AG10803 (cell line): ENCODE results near the gene MLKL.

ENCODE experiments used
- DNase-seq: peaks from one replicate; pipeline ENCODE4 v3.0.0; 2010; ENCODE audit warnings: low read depth
- H3K4me3 ChIP-seq: 2 replicates; pipeline ENCODE4 v1.5.1; 2011; ENCODE audit warnings: mild to moderate bottlenecking, low read length, control low read depth
- TF ChIP-seq, protein P1 (sequence below): conservative IDR thresholded peaks from 2 replicates; pipeline ENCODE4 v1.5.1; 2011; ENCODE audit warnings: mild to moderate bottlenecking, low read length, control low read depth, inconsistent platforms

Gene MLKL

GRCh38 chr16:74731853-74732477 lies 31.3 kb upstream of the MLKL start:
- H3K4me3 ChIP-seq, result no peak overlapping the region
- TF ChIP-seq, protein P1, sequence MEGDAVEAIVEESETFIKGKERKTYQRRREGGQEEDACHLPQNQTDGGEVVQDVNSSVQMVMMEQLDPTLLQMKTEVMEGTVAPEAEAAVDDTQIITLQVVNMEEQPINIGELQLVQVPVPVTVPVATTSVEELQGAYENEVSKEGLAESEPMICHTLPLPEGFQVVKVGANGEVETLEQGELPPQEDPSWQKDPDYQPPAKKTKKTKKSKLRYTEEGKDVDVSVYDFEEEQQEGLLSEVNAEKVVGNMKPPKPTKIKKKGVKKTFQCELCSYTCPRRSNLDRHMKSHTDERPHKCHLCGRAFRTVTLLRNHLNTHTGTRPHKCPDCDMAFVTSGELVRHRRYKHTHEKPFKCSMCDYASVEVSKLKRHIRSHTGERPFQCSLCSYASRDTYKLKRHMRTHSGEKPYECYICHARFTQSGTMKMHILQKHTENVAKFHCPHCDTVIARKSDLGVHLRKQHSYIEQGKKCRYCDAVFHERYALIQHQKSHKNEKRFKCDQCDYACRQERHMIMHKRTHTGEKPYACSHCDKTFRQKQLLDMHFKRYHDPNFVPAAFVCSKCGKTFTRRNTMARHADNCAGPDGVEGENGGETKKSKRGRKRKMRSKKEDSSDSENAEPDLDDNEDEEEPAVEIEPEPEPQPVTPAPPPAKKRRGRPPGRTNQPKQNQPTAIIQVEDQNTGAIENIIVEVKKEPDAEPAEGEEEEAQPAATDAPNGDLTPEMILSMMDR, result no peak

GRCh38 chr16:74729783-74730683 lies 29.4 kb upstream of the MLKL start:
- DNase-seq, result no peak
- TF ChIP-seq, protein P1, result no peak
- H3K4me3 ChIP-seq, result no peak overlapping the region

More at GRCh38 chr16:74731853-74732477, 31.3 kb upstream of the MLKL start:
- DNase-seq, result no peak

DNA sequence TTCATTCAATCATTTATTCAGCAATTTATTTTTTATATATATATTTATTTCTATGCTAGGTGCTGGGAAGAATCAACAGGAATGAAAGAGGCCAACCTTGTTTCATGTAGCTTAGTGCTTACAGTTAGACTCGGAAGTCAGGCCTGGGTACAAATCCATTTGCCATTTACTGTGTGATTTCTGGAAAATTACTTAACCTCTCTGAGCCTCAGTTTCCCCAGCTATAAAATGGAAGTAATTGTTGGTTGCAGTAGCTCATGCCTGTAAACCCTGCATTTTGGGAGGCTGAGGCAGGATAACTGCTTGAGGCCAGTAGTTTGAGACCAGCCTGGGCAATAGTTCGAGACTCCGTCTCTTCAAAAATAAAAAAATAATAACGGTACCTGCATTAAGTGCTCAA lies 27.2 kb upstream of the MLKL start:
- no peak overlapping the region for H3K4me3 ChIP-seq
- DNase-seq, result no peak
- TF ChIP-seq, protein P1, result no peak

DNA sequence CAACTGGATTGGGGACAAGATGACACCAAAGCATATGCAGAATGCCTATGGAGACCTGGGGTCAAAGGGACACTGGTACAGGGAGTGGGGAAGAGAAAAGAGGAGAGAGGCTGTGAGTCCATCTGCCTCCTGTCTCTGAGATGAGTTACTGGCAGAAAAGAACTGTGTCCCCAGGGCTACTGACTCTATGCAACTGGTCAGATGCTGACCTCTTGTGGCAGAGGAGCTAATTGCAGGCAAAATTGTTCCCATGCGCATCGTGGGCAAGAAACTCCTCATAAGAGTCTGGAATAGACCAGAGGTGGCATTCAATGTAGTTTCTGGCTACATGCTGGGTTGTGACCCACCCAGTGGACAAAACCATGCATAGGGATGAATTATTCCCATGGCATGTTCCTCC lies 26.1 kb upstream of the MLKL start:
- no peak for DNase-seq
- H3K4me3 ChIP-seq, result no peak overlapping the region
- TF ChIP-seq, protein P1, result peak; percentile 38

GRCh38 chr16:74725651-74726455 lies 25.2 kb upstream of the MLKL start:
- no peak overlapping the region for H3K4me3 ChIP-seq
- TF ChIP-seq, protein P1, result no peak
- no peak for DNase-seq

GRCh38 chr16:74724820-74725549 lies 24.3 kb upstream of the MLKL start:
- TF ChIP-seq, protein P1, result peak; percentile 10; the same call in 1 of the 2 replicates
- H3K4me3 ChIP-seq, result no peak overlapping the region
- DNase-seq, result no peak
